Ramos (cell line): ENCODE results near the gene UMPS.
"Not testable (repeated sequence)": the region's sequence is repeated elsewhere in the genome, so short reads cannot be mapped to it uniquely, and the experiment has no call there.

Experiments
- in situ Hi-C: fragments of 300-500 bp; cut with MboI; formaldehyde crosslinking; loops from one replicate; pipeline ENCODE4 v1.14.3; 2022; ENCODE audit warnings: low sequenced_read_pairs; ENCODE audit not compliant: unreplicated experiment

The UMPS gene

GRCh38 chr3:124702950-124703349, 27.3 kb upstream of the UMPS start:
- in situ Hi-C loops = no loop called here

- in situ Hi-C loops = no loop called here
Measured at GRCh38 chr3:124705552-124705951, 24.7 kb upstream of the UMPS start.

GRCh38 chr3:124707223-124707622, 23.0 kb upstream of the UMPS start:
- in situ Hi-C loops = not testable (repeated sequence)

- in situ Hi-C loops = no loop called here
Measured at GRCh38 chr3:124707656-124708062, 22.6 kb upstream of the UMPS start.

- in situ Hi-C loops = no loop called here
Measured at GRCh38 chr3:124714223-124714853, 15.9 kb upstream of the UMPS start.

- in situ Hi-C loops = no loop called here
Measured at GRCh38 chr3:124722589-124722988, 7.7 kb upstream of the UMPS start.

GRCh38 chr3:124730941-124731297, 667 bp downstream of the UMPS start:
- in situ Hi-C loops = no loop called here

- in situ Hi-C loops = no loop called here
Measured at GRCh38 chr3:124731760-124732159, 1.5 kb downstream of the UMPS start.

GRCh38 chr3:124741027-124741426, 10.8 kb downstream of the UMPS start:
- in situ Hi-C loops = no loop called here

- in situ Hi-C loops = no loop called here
Measured at GRCh38 chr3:124745756-124746155, 15.5 kb downstream of the UMPS start.

GRCh38 chr3:124747111-124747981, 17.1 kb downstream of the UMPS start:
- in situ Hi-C loops = no loop called here

- in situ Hi-C loops = no loop called here
Measured at GRCh38 chr3:124748560-124749198, 18.4 kb downstream of the UMPS start.

- in situ Hi-C loops = loop anchor here (25.0 kb wide), 1 partner anchor 687 kb away; no protein-coding TSS in a partner anchor
Measured at GRCh38 chr3:124749877-124750276, 19.6 kb downstream of the UMPS start.

- in situ Hi-C loops = loop anchor here (25.0 kb wide), 1 partner anchor 686 kb away; no protein-coding TSS in a partner anchor
Measured at GRCh38 chr3:124751501-124751900, 21.2 kb downstream of the UMPS start.

- in situ Hi-C loops = loop anchor here (25.0 kb wide), 1 partner anchor 685 kb away; no protein-coding TSS in a partner anchor
Measured at GRCh38 chr3:124752051-124752450, 21.8 kb downstream of the UMPS start.

GRCh38 chr3:124757926-124758325, 27.7 kb downstream of the UMPS start:
- in situ Hi-C loops = loop anchor here (25.0 kb wide), 1 partner anchor 679 kb away; no protein-coding TSS in a partner anchor

- in situ Hi-C loops = loop anchor here (25.0 kb wide), 1 partner anchor 678 kb away; no protein-coding TSS in a partner anchor
Measured at GRCh38 chr3:124758851-124759635, 28.8 kb downstream of the UMPS start.

GRCh38 chr3:124759666-124760401, 29.6 kb downstream of the UMPS start:
- in situ Hi-C loops = loop anchor here (5.0 to 25.0 kb wide), 2 partner anchors 142 to 677 kb away; no protein-coding TSS in a partner anchor

- in situ Hi-C loops = loop anchor here (5.0 to 25.0 kb wide), 2 partner anchors 142 to 677 kb away; no protein-coding TSS in a partner anchor
Measured at GRCh38 chr3:124760601-124761000, 30.3 kb downstream of the UMPS start.
